ENCODE data around the gene ARHGEF2. TPM values are rescaled to one million over a fixed set of nuclear protein-coding genes. Genes with fewer than 3 reads are reported as not detected.

ARHGEF2 gene
- total RNA-seq, 1 donor from 2014 or later = 89.7 TPM

DNA sequence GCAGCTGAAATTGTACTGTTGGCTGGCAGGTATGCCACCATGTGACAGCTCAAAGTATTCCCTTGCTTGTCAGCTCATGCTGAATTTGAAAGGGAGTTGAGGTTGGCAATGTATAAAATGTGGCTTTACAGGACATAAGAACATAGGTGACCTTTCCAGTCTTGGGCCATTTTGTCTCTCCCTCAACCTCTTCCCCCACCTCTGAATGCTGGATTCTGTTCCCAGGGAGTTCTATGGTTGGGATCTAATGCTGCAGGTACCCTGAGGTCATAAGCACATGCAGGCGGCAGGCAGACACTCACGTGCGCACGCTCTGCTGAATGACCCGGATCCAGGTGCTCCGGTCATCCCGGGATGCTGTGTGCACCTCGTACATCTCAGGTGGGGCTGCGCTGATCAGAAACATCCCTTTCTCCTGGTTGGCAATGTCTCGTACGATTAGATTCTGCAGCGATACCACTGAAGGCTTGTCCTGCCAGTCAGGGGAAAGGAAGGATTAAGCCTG, 20.9 kb downstream of the ARHGEF2 start:
- no peak for DNase-seq (ENCODE audit: low read depth)
- no peak overlapping the region for H3K4me3 ChIP-seq (ENCODE audit: low read depth, low read length)
- TF ChIP-seq, protein P1, sequence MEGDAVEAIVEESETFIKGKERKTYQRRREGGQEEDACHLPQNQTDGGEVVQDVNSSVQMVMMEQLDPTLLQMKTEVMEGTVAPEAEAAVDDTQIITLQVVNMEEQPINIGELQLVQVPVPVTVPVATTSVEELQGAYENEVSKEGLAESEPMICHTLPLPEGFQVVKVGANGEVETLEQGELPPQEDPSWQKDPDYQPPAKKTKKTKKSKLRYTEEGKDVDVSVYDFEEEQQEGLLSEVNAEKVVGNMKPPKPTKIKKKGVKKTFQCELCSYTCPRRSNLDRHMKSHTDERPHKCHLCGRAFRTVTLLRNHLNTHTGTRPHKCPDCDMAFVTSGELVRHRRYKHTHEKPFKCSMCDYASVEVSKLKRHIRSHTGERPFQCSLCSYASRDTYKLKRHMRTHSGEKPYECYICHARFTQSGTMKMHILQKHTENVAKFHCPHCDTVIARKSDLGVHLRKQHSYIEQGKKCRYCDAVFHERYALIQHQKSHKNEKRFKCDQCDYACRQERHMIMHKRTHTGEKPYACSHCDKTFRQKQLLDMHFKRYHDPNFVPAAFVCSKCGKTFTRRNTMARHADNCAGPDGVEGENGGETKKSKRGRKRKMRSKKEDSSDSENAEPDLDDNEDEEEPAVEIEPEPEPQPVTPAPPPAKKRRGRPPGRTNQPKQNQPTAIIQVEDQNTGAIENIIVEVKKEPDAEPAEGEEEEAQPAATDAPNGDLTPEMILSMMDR (conservative IDR thresholded peaks at IDR 0.05; ENCODE audit: low read depth, low read length) = no peak

DNA sequence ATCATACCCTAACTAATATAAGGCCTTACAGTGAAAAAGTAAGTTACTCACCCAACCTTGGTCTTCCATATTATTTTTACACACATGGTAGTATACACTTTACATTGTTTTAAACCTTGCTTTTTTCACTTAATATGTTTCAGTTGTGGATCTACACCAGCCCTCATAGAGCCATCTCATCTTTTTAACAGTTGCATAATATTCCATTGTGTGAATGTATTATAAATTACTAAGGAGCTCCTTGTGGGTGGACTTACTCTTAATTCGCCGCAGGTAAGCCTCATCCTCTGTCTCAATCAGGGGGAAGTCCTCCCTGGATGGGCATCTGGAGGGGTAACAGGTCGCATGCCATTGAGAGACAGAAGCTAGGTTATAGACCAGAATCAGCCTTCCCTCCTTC, 23.7 kb downstream of the ARHGEF2 start:
- DNase-seq (ENCODE audit: low read depth) = no peak
- no peak overlapping the region for H3K4me3 ChIP-seq (ENCODE audit: low read depth, low read length)
- TF ChIP-seq, protein P1 (conservative IDR thresholded peaks at IDR 0.05; ENCODE audit: low read depth, low read length) = no peak

DNA sequence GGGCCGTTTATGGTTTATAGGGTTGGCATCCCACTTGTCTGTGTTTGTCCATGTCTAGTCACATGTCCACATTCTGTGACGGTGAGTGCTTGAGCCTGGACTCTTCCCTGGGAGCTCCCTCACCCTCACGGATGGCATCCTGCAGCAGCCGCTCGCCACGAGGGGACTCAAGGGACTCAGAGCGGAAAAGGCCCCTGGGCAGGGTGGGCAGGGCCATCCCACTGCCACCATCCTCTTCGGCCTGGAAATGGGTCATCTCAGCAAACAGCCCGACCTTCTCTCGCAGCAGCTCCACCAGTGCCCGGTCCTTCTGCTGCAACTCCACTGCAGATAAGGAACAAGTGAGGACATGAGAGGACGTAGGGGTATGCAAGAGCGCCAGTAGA, 25.8 kb downstream of the ARHGEF2 start:
- DNase-seq (ENCODE audit: low read depth) = no peak
- TF ChIP-seq, protein P1 (conservative IDR thresholded peaks at IDR 0.05; ENCODE audit: low read depth, low read length) = no peak
- H3K4me3 ChIP-seq (ENCODE audit: low read depth, low read length) = no peak overlapping the region

DNA sequence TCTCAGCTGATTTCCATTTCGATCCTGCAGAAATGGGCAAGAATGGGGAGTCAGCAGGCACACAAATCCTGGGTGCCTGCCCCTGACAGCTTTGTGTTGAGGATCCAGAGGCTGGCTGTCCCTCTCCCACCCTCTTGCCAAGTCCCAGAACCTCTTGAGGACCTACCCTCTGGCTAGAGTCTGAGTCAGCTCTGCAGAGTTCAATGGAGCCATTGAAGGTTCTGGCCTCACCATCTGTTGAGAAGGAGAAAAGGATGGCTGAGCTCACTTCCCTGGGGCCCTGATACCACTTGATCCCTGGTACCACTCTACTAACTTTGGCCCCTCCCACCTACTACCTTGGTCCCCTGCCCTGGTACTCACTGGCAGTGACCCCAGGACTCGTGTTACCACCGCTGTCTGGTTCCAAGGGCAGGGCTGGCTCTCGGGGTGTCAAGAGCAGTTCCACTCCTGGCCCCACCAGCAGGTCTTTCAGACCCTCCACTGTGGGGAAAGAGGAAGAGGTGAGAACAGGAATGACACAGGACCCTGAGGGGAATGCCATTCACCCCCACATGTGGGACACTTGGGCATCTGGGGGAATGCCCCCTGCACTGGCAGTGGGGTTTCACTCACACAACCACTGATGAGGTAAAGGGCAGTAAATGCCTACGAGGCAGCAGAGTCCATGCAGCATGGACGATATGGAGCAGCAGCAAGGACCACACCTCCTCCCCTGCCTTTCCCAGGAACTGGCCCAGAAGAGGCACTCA, 26.4 kb downstream of the ARHGEF2 start:
- no peak overlapping the region for H3K4me3 ChIP-seq (ENCODE audit: low read depth, low read length)
- TF ChIP-seq, protein P1 (conservative IDR thresholded peaks at IDR 0.05; ENCODE audit: low read depth, low read length) = no peak
- no peak for DNase-seq (ENCODE audit: low read depth)

DNA sequence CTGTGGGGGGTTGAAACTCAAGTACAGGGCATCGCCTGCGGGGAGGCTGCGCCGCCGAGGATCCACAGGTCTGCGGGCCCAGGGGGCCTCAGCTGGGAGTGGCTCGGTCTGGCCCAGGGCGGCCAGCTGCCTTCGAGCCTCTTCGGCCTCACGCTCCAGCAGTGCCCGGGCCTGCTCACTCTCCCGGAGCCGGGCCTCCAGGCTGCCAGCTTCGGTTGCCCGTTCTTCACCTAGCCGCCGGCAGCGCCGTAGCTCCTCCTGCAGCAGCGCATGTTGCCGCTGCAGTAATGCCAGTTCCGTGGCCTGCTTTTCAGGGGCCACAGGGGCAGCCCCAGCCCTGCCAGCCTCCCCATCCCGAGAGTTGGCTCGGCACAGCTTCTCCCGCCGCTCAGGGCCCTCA, 27.5 kb downstream of the ARHGEF2 start:
- TF ChIP-seq, protein P1 (conservative IDR thresholded peaks at IDR 0.05; ENCODE audit: low read depth, low read length) = no peak
- H3K4me3 ChIP-seq (ENCODE audit: low read depth, low read length) = no peak overlapping the region
- no peak for DNase-seq (ENCODE audit: low read depth)

DNA sequence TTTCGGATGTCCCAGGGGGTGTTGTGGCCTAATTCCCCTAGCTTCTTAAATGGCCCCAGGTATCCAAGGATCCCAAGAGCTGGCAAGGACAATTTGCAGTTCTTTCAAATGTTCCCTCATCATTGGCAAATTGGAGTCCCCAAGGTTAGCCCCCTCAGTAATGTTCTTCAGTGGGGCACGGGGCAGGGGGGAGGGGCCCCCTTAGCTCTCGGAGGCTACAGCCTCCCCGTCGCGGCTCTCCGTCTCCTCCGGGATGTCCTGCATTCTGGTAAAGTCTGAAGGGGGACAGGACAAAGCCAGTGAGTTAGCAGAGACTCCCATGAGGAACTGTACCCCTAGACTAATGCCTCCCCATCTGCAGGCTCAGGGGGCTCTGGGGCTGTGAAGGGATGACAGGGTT, 30.6 kb downstream of the ARHGEF2 start:
- TF ChIP-seq, protein P1 (conservative IDR thresholded peaks at IDR 0.05; ENCODE audit: low read depth, low read length) = no peak
- H3K4me3 ChIP-seq (ENCODE audit: low read depth, low read length) = no peak overlapping the region

DNA sequence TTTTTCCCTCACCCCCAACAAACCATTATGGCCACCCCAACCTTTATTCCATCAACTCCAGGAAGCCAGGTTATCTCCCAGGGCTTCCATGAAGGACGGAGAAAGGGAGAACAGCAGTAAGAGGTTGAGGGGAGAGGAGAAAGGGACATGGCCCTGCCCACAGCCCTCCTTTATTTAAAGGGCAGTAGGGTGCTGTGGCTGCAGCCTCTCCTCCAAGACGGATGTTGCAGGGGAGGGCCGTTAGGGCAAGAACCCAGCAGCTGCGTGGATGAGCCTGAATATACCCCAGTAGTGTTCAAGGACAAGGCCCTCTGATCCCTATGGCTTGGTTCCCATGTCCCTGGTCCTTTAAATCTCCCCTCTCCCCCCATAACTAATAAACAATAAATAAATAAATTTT, 31.1 kb downstream of the ARHGEF2 start:
- TF ChIP-seq, protein P1 (conservative IDR thresholded peaks at IDR 0.05; ENCODE audit: low read depth, low read length) = no peak
- no peak for DNase-seq (ENCODE audit: low read depth)
- H3K4me3 ChIP-seq (ENCODE audit: low read depth, low read length) = no peak overlapping the region

More for the DNA sequence above, 30.6 kb downstream of the ARHGEF2 start:
- no peak for DNase-seq (ENCODE audit: low read depth)
